ENCODE measurements around the gene LSP1. TPM values are rescaled to one million over a fixed set of nuclear protein-coding genes. Genes with fewer than 3 reads are reported as not detected.

The LSP1 gene
- total and polyA plus RNA-seq, 8 donors, result 2.4 to 26.8 (median 9.9) TPM

- DNase-seq, result no peak
- no peaks in the 10 kb centered on the region for H3K27me3 ChIP-seq
Observed at GRCh38 chr11:1819074-1819473, 33.8 kb upstream of the LSP1 start.

DNA sequence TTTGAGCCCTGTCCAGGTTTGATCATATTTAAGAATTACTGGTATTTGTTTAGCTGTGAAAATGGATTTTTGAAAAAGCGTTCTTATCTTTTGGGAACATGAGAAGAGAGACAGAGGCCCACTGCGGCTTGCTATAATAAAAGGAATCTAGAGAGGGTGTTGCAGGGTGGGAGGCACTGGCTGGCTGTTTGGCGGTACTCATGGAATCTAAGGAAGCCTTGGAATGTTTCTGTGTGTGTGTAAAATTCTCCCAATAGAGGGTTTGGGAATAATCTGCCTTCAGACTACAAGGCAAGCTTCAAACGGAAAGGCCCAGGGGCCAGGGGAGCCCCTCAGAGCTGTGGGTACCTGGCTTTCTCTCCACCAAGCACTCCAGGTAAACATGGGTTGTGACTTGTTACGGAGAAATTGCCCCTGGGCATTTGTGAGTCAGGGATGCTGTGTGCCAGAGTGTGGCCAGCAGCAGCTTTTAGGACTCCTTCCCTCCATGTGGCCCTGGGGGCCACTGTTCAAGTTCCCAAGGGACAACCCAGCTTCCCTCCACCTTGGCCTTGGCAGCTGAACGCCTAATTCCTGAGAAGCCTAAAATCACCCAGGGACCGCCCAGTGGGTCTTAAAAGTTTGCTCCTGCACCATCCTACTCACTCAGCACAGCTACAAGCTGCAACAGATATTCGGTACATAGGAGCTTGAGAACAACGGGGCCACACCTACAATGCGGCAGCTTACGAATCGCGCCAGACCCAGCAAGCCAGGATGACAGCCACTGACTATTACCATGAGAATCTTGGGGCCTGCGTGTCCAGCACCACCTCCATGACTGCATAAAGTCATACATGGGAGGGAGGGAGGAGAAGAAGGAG is 32.2 kb upstream of the LSP1 start:
- Histone ChIP-seq H3K27ac (no peak overlapping the region), H3K9me3 (no peaks in the 10 kb centered on the region), H3K4me3 (no peak overlapping the region), H3K27me3 (no peaks in the 10 kb centered on the region), H3K36me3 (no peaks in the 10 kb centered on the region), H3K4me1 (peaks cover 0 to 7% (median 5%) of the 10 kb centered on the region in 3 donors)
- TF ChIP-seq, protein P1, sequence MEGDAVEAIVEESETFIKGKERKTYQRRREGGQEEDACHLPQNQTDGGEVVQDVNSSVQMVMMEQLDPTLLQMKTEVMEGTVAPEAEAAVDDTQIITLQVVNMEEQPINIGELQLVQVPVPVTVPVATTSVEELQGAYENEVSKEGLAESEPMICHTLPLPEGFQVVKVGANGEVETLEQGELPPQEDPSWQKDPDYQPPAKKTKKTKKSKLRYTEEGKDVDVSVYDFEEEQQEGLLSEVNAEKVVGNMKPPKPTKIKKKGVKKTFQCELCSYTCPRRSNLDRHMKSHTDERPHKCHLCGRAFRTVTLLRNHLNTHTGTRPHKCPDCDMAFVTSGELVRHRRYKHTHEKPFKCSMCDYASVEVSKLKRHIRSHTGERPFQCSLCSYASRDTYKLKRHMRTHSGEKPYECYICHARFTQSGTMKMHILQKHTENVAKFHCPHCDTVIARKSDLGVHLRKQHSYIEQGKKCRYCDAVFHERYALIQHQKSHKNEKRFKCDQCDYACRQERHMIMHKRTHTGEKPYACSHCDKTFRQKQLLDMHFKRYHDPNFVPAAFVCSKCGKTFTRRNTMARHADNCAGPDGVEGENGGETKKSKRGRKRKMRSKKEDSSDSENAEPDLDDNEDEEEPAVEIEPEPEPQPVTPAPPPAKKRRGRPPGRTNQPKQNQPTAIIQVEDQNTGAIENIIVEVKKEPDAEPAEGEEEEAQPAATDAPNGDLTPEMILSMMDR (IDR thresholded peaks at IDR 0.05), result no peak
- FAIRE-seq, result no peak
- DNase-seq, result no peak
- WGBS, 2 donors, result 85% methylated on average over 14 of the region's 14 CpGs
- no peak for ATAC-seq
- intact Hi-C loops (cut with DNase I), result no loop called here

More at GRCh38 chr11:1819074-1819473, 33.8 kb upstream of the LSP1 start:
- no peak overlapping the region for H3K4me3 ChIP-seq
- H3K4me1 ChIP-seq, result no peaks in the 10 kb centered on the region
- 57 to 96% methylated on average over 3 of the region's 3 CpGs for WGBS, 2 donors
- FAIRE-seq (no peak), ATAC-seq (no peak)
- H3K36me3 ChIP-seq, result no peaks in the 10 kb centered on the region
- no peaks in the 10 kb centered on the region for H3K9me3 ChIP-seq
- H3K27ac ChIP-seq, result no peak overlapping the region
- TF ChIP-seq, protein P1 (IDR thresholded peaks at IDR 0.05), result no peak
- intact Hi-C loops (cut with DNase I), result no loop called here

GRCh38 chr11:1821562-1821961 is 31.3 kb upstream of the LSP1 start:
- intact Hi-C loops (cut with DNase I), result no loop called here
- Histone ChIP-seq H3K4me1 (peaks cover 0 to 7% (median 7%) of the 10 kb centered on the region in 3 donors), H3K9me3 (no peaks in the 10 kb centered on the region), H3K4me3 (no peak overlapping the region), H3K27me3 (no peaks in the 10 kb centered on the region), H3K27ac (no peak overlapping the region), H3K36me3 (no peaks in the 10 kb centered on the region)
- FAIRE-seq (no peak), ATAC-seq (no peak), DNase-seq (no peak)
- TF ChIP-seq, protein P1 (IDR thresholded peaks at IDR 0.05), result no peak

DNA sequence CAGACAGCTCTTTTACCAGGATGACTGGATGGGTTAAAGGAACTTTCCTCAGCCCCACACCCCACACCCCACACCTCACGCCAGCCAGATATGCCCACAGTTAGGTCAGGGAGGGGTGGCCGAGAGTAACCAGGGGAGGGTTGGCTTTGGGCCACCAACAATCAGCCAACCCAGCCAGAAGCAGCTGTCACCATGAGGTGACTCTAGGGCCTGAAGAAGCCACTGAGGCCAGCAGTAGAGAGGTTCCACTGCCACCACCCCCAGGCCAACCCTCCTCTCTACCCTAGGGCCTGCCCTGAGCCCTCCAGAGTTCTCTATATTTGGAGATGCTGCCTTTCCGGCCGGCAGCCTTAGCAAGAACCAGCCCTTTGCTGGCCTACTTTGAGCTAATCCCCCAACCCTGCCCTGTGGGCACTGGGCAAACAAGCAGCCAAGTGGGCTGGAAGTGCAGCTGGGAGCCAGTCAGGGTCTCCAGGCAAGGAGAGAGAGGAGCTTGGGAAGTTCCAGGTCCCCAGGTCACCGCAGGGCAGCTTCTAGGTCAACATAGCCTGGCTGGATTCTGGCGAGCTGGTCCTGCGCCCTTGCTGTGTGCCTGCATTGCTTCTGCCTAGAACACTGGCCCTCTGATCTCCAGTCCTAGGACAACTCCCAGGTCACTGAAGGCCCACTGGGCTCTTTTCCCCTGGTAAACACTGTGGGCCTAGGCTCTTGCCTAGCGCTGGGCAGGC is 30.1 kb upstream of the LSP1 start:
- intact Hi-C loops (cut with DNase I), result no loop called here
- Histone ChIP-seq H3K9me3 (no peaks in the 10 kb centered on the region), H3K4me3 (no peak overlapping the region), H3K4me1 (peaks cover 12 to 16% (median 16%) of the 10 kb centered on the region in 3 donors), H3K36me3 (no peaks in the 10 kb centered on the region), H3K27ac (no peak overlapping the region), H3K27me3 (no peaks in the 10 kb centered on the region)
- no peak for FAIRE-seq
- no peak for ATAC-seq
- DNase-seq, result no peak
- 60 to 83% methylated on average over 8 of the region's 8 CpGs for WGBS, 2 donors
- TF ChIP-seq, protein P1 (IDR thresholded peaks at IDR 0.05), result no peak
